Esophagus muscularis mucosa (tissue), 4 donors: Measurements from ENCODE around the gene CYP2S1. TPM values are rescaled to one million over a fixed set of nuclear protein-coding genes. Genes with fewer than 3 reads are reported as not detected.
A peak's percentile ranks its signal among the peaks of the same experiment; 100 is the strongest.

ENCODE experiments used
- DNase-seq: peaks from one replicate; pipeline ENCODE4 v3.0.0-alpha.2; 2017; ENCODE audit errors: extremely low spot score
- H3K27ac ChIP-seq, 4 donors: fragments of 200-600 bp; sonication (generic); replicated peaks in 1 of 4; 1 replicate in 3 of 4; 2 replicates in 1 of 4; pipeline ENCODE4 v1.5.1; 2016 to 2019; ENCODE audit warnings: mild to moderate bottlenecking in 1 of 4
- H3K27me3 ChIP-seq, 4 donors: fragments of 200-600 bp; sonication (generic); one replicate each; pipeline versions ENCODE4 v1.5.1 to v1.6.0; 2016 to 2019
- H3K36me3 ChIP-seq, 4 donors: fragments of 200-600 bp; sonication (generic); one replicate each; pipeline ENCODE4 v1.5.1; 2016 to 2019
- H3K4me1 ChIP-seq, 4 donors: fragments of 200-600 bp; sonication (generic); one replicate each; pipeline ENCODE4 v1.5.1; 2016 to 2019
- H3K4me3 ChIP-seq, 4 donors: fragments of 200-600 bp; sonication (generic); 1 replicate in 2 of 4; 2 replicates in 2 of 4; pipeline ENCODE4 v1.5.1; 2016 to 2019; ENCODE audit warnings: mild to moderate bottlenecking in 4 of 4, moderate library complexity in 1 of 4
- H3K9me3 ChIP-seq, 4 donors: fragments of 200-600 bp; sonication (generic); 1 replicate in 3 of 4; 2 replicates in 1 of 4; pipeline ENCODE4 v1.5.1; 2016 to 2019
- EP300 ChIP-seq: sonication (generic); formaldehyde crosslinking; IDR thresholded peaks from one replicate; pipeline ENCODE4 v1.6.1; 2017; ENCODE audit warnings: antibody characterized with exemption
- POLR2A ChIP-seq: fragments of 450-650 bp; IDR thresholded peaks from one replicate; pipeline ENCODE4 v1.6.1; 2017; ENCODE audit warnings: antibody characterized with exemption, moderate library complexity, mild to moderate bottlenecking, low read depth
- POLR2AphosphoS5 ChIP-seq, 2 donors: sonication (generic); formaldehyde crosslinking; IDR thresholded peaks; one replicate each; pipeline ENCODE4 v1.6.1; 2017; ENCODE audit warnings: antibody characterized with exemption in 2 of 2
- WGBS: methylation state at CpG from one replicate; pipeline ENCODE4 v1.1.5; 2018; 5-methylcytosine and 5-hydroxymethylcytosine counted together
- intact Hi-C: fragments of 100-400 bp; cut with DNase I; formaldehyde crosslinking; loops from one replicate; pipeline ENCODE4 v1.15.1; 2023
- total RNA-seq, 4 donors: library from RNA; depleted of rRNA; stranded (reverse); fragments of >200 nt; gene quantifications; one replicate each; pipeline versions ENCODE4 v1.1.0 to v1.2.1, GENCODE V29; 2016
- TF ChIP-seq, protein P1 (sequence below), 3 experiments: fragments of 200-600 bp in 2 of 3; fragments of 450-650 bp in 1 of 3; sonication (generic) in 2 of 3; IDR thresholded peaks; one replicate each; pipeline ENCODE4 v1.5.1; 2017 to 2019; ENCODE audit warnings: antibody characterized with exemption in 3 of 3, mild to moderate bottlenecking in 2 of 3, moderate library complexity in 1 of 3

Gene CYP2S1
- total RNA-seq, 4 donors from 2014 or later, result 1.7 to 3.0 (median 2.3) TPM

DNA sequence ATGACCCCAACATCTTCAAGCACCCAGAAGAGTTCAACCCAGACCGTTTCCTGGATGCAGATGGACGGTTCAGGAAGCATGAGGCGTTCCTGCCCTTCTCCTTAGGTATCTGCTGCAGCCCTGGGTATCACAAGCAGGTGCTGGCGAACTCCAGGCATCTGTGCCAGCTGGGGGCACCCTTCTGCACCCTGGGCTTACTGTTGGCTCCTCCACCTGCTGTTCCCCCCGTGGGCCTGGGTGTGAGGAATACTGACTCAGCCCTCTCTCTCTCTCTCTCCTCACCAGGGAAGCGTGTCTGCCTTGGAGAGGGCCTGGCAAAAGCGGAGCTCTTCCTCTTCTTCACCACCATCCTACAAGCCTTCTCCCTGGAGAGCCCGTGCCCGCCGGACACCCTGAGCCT, 13.0 kb downstream of the CYP2S1 start:
- peaks cover 0 to 4% (median 0%) of the 10 kb centered on the region in 4 donors for H3K27me3 ChIP-seq
- no peaks in the 10 kb centered on the region for H3K36me3 ChIP-seq
- intact Hi-C loops, result no loop called here
- H3K4me3 ChIP-seq, result no peak overlapping the region
- no peaks in the 10 kb centered on the region for H3K9me3 ChIP-seq
- no peak for DNase-seq
- WGBS, result 86% methylated on average over 9 of the region's 10 CpGs
- H3K4me1 ChIP-seq, result peaks cover 0 to 6% (median 0%) of the 10 kb centered on the region in 4 donors
- TF ChIP-seq, protein P1, sequence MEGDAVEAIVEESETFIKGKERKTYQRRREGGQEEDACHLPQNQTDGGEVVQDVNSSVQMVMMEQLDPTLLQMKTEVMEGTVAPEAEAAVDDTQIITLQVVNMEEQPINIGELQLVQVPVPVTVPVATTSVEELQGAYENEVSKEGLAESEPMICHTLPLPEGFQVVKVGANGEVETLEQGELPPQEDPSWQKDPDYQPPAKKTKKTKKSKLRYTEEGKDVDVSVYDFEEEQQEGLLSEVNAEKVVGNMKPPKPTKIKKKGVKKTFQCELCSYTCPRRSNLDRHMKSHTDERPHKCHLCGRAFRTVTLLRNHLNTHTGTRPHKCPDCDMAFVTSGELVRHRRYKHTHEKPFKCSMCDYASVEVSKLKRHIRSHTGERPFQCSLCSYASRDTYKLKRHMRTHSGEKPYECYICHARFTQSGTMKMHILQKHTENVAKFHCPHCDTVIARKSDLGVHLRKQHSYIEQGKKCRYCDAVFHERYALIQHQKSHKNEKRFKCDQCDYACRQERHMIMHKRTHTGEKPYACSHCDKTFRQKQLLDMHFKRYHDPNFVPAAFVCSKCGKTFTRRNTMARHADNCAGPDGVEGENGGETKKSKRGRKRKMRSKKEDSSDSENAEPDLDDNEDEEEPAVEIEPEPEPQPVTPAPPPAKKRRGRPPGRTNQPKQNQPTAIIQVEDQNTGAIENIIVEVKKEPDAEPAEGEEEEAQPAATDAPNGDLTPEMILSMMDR (IDR thresholded peaks at IDR 0.05), result no peak
- TF ChIP-seq EP300 (no peak), POLR2A (no peak), POLR2AphosphoS5 (IDR thresholded peaks at IDR 0.05) (no peak)
- H3K27ac ChIP-seq, result peak overlapping the region in 1 of 4 donors; percentile 54

DNA sequence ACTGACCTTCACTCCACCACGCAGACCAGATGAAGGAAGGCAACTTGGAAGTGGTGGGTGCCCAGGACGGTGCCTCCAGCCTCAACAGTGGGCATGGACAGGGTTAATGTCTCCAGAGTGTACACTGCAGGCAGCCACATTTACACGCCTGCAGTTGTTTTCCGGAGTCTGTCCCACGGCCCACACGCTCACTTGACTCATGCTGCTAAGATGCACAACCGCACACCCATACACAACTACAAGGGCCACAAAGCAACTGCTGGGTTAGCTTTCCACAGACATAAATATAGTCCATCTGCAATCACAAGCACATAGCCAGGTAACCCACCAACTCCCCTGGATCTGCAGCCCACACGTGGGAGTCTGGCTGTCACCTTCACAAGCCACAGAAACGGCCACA, 13.4 kb downstream of the CYP2S1 start:
- no peak for DNase-seq
- Histone ChIP-seq H3K27ac (peak overlapping the region; percentile 49 to 63 (median 53)), H3K4me3 (no peak overlapping the region), H3K4me1 (peaks cover 0 to 6% (median 0%) of the 10 kb centered on the region in 4 donors), H3K27me3 (no peaks in the 10 kb centered on the region), H3K36me3 (no peaks in the 10 kb centered on the region), H3K9me3 (no peaks in the 10 kb centered on the region)
- 84% methylated on average over 9 of the region's 9 CpGs for WGBS
- intact Hi-C loops, result no loop called here
- TF ChIP-seq EP300 (no peak), POLR2AphosphoS5 (IDR thresholded peaks at IDR 0.05) (no peak), POLR2A (no peak)
- TF ChIP-seq, protein P1 (IDR thresholded peaks at IDR 0.05), result no peak

DNA sequence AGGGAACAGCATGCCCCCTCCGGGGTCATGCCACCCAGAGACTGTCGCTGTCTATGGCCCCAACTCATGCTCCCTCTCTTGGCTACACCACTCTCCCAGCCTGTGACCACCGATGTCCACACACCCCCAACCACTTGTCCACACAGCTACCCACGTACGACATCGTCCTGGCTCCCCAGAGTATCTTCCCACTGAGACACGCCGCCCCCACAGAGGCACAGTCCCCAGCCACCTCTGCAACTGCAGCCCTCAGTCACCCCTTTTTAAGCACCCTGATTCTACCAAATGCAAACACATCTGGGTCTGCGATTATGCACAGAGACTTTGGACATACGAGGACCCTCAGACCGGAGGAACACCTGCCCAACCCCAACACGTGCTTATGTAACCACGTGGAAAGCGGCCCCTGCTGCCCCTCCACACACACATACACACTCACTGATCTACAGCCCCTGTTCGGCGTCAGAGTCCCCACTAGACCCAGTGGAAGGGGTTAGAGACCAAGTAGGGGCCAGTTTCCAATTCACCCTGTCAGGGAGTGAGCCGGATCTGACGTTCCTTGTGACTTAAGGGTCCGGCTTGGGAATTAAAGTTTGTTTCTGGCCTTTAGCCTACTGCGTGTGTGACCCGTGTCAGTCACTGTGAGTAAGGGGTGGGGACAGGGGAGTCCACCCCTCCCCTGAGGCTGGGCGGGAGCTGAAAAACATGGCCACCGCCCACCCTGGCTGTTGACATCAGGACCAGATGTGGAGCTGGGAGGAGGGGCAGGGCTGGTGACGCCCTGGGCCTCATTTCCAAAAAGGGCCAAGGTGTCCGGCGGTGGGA, 14.1 kb downstream of the CYP2S1 start:
- Histone ChIP-seq H3K27ac (peak overlapping the region; percentile 49 to 63 (median 53)), H3K4me1 (peaks cover 0 to 6% (median 0%) of the 10 kb centered on the region in 4 donors), H3K36me3 (no peaks in the 10 kb centered on the region), H3K27me3 (no peaks in the 10 kb centered on the region), H3K9me3 (no peaks in the 10 kb centered on the region), H3K4me3 (peak overlapping the region in 3 of 4 donors; percentile 3 to 33 (median 8))
- TF ChIP-seq, protein P1 (IDR thresholded peaks at IDR 0.05), result no peak
- TF ChIP-seq POLR2AphosphoS5 (IDR thresholded peaks at IDR 0.05) (peak; percentile 47 to 64), POLR2A (no peak)
- 67% methylated on average over 25 of the region's 26 CpGs for WGBS
- intact Hi-C loops, result no loop called here
- DNase-seq, result no peak

DNA sequence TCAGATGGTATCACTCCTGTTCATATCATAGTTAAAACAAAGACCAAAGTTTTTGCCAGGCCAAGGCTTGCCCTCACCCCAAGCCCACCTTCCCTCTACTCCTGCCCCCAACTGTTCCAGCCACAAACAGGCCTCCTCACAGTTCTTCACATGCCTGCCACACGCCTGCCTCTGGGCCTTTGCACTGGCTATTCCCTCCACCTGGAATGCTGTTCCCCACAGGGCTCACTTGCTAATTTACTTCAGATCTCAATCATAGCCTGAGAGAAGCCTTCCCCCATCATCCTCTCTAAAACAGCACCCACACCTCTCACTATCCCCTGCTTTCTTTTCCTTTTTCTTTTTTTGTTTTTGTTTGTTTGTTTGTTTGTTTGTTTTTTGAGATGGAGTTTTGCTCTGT, 21.1 kb downstream of the CYP2S1 start:
- Histone ChIP-seq H3K27me3 (no peaks in the 10 kb centered on the region), H3K36me3 (no peaks in the 10 kb centered on the region), H3K4me1 (peaks cover 3 to 14% (median 10%) of the 10 kb centered on the region in 4 donors), H3K27ac (no peak overlapping the region), H3K4me3 (no peak overlapping the region), H3K9me3 (no peaks in the 10 kb centered on the region)
- intact Hi-C loops, result no loop called here
- WGBS, result 96% methylated on average over 1 of the region's 1 CpG
- no peak for DNase-seq
- no peak for TF ChIP-seq POLR2AphosphoS5 (IDR thresholded peaks at IDR 0.05)

DNA sequence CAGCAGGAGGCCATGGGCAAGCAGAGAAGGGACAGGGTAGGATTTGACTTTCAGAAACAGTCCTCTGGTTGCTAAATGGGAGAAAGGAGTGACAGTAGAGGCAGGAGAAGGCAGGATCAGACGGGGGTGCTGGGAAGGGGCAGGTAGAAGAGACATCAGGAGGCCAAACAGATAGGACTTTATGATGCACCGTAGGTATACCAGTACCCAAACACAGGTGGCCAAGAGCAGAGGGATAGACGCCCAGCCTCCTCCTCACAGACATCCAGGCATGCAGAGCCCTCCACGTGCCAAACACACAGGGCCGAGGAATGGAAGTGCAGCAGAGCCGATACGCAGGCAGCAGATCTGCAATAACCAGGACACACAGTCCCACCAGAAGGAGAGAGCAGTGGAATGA, 24.7 kb downstream of the CYP2S1 start:
- peaks cover 0 to 11% (median 4%) of the 10 kb centered on the region in 4 donors for H3K36me3 ChIP-seq
- peaks cover 3 to 43% (median 37%) of the 10 kb centered on the region in 4 donors for H3K4me1 ChIP-seq
- intact Hi-C loops, result no loop called here
- DNase-seq, result no peak
- no peak overlapping the region for H3K4me3 ChIP-seq
- WGBS, result 51% methylated on average over 7 of the region's 7 CpGs
- no peak for TF ChIP-seq POLR2AphosphoS5 (IDR thresholded peaks at IDR 0.05)
- TF ChIP-seq, protein P1 (IDR thresholded peaks at IDR 0.05), result no peak
- TF ChIP-seq POLR2A, result no peak
- TF ChIP-seq EP300, result no peak
- no peaks in the 10 kb centered on the region for H3K27me3 ChIP-seq
- peak overlapping the region; percentile 89 to 97 (median 92) for H3K27ac ChIP-seq
- H3K9me3 ChIP-seq, result no peaks in the 10 kb centered on the region
